SU-DHL-6 (cell line): ENCODE measurements around the gene ANO6.

Source experiments
- H2AFZ ChIP-seq: fragments of 200-600 bp; sonication (generic); 2 replicates; pipeline ENCODE4 v1.6.1; 2014; ENCODE audit warnings: low read depth, mild to moderate bottlenecking, moderate library complexity, mixed read lengths, antibody characterized with exemption, low read length; ENCODE audit not compliant: severe bottlenecking
- H3F3A ChIP-seq: fragments of 200-600 bp; shearing (Covaris generic); 2 replicates; pipeline ENCODE4 v1.6.0; 2016; ENCODE audit warnings: antibody characterized with exemption, mild to moderate bottlenecking; ENCODE audit not compliant: insufficient read depth
- H3K27ac ChIP-seq: fragments of 200-600 bp; sonication (generic); 2 replicates; pipeline ENCODE4 v1.5.1; 2016; ENCODE audit warnings: low read depth, mild to moderate bottlenecking, low read length, moderate library complexity, mixed read lengths
- H3K27me3 ChIP-seq: fragments of 200-600 bp; sonication (generic), shearing (Covaris generic); 2 replicates; pipeline ENCODE4 v1.6.0; 2014; ENCODE audit warnings: mild to moderate bottlenecking, low read length
- H3K36me3 ChIP-seq: fragments of 200-600 bp; sonication (generic); 2 replicates; pipeline ENCODE4 v1.6.1; 2014; ENCODE audit warnings: mild to moderate bottlenecking, low read length, mixed read lengths
- H3K4me2 ChIP-seq: fragments of 300-600, 200-600 bp; shearing (Covaris generic), sonication (generic); 2 replicates; pipeline ENCODE4 v1.6.0; 2014; ENCODE audit warnings: low read length, low read depth, mild to moderate bottlenecking; ENCODE audit not compliant: poor library complexity, severe bottlenecking
- H3K4me3 ChIP-seq: fragments of 200-600 bp; sonication (generic); 2 replicates; pipeline ENCODE4 v1.5.1; 2014; ENCODE audit warnings: antibody characterized with exemption, low read length, mild to moderate bottlenecking, mixed read lengths; ENCODE audit not compliant: insufficient read depth, poor library complexity, severe bottlenecking
- H3K79me2 ChIP-seq: fragments of 200-600 bp; sonication (generic); 2 replicates; pipeline ENCODE4 v1.6.1; 2014; ENCODE audit warnings: mild to moderate bottlenecking, low read length, moderate library complexity; ENCODE audit not compliant: insufficient read depth
- H3K9ac ChIP-seq: fragments of 200-600 bp; sonication (generic); 2 replicates; pipeline ENCODE4 v1.7.0; 2014; ENCODE audit warnings: mild to moderate bottlenecking, low read length
- H3K9me2 ChIP-seq: fragments of 200-600 bp; sonication (generic); replicated peaks from 2 replicates; pipeline ENCODE4 v1.6.1; 2014; ENCODE audit warnings: low read length; ENCODE audit not compliant: insufficient read depth
- H3K9me3 ChIP-seq: fragments of 200-600 bp; sonication (generic); 2 replicates; pipeline ENCODE4 v1.6.1; 2014; ENCODE audit warnings: low read length, mixed read lengths; ENCODE audit not compliant: insufficient read depth
- H4K20me1 ChIP-seq: fragments of 200-600 bp; sonication (generic); 2 replicates; pipeline ENCODE4 v1.6.1; 2014; ENCODE audit warnings: low read depth, mild to moderate bottlenecking, antibody characterized with exemption, low read length, moderate library complexity, mixed read lengths
- CTCF ChIP-seq: fragments of 200-600 bp; sonication (generic); IDR thresholded peaks from one replicate; pipeline ENCODE4 v1.5.1; 2017; ENCODE audit warnings: antibody characterized with exemption, mild to moderate bottlenecking, low read length, moderate library complexity; ENCODE audit not compliant: insufficient read depth, poor library complexity, severe bottlenecking
- EZH2phosphoT487 ChIP-seq: fragments of 200-600 bp; sonication (generic), shearing (Covaris generic); conservative IDR thresholded peaks from 2 replicates; pipeline ENCODE4 v1.6.1; 2018; ENCODE audit warnings: mild to moderate bottlenecking, antibody characterized with exemption, low read length, moderate library complexity, mixed read lengths

The ANO6 gene

GRCh38 chr12:45434094-45434493 is 218.2 kb downstream of the ANO6 start:
- Histone ChIP-seq H3K79me2 (no peaks in the 10 kb centered on the region), H3K36me3 (no peaks in the 10 kb centered on the region), H2AFZ (no peak overlapping the region), H3K4me3 (no peak overlapping the region), H3K27ac (no peak overlapping the region), H3K9ac (no peak overlapping the region), H3K4me2 (no peak overlapping the region), H3K9me2 (no peaks in the 10 kb centered on the region), H3F3A (no peaks in the 10 kb centered on the region), H4K20me1 (no peaks in the 10 kb centered on the region), H3K9me3 (no peaks in the 10 kb centered on the region), H3K27me3 (no peaks in the 10 kb centered on the region)
- no peak for TF ChIP-seq CTCF
- TF ChIP-seq EZH2phosphoT487 = no peak

DNA sequence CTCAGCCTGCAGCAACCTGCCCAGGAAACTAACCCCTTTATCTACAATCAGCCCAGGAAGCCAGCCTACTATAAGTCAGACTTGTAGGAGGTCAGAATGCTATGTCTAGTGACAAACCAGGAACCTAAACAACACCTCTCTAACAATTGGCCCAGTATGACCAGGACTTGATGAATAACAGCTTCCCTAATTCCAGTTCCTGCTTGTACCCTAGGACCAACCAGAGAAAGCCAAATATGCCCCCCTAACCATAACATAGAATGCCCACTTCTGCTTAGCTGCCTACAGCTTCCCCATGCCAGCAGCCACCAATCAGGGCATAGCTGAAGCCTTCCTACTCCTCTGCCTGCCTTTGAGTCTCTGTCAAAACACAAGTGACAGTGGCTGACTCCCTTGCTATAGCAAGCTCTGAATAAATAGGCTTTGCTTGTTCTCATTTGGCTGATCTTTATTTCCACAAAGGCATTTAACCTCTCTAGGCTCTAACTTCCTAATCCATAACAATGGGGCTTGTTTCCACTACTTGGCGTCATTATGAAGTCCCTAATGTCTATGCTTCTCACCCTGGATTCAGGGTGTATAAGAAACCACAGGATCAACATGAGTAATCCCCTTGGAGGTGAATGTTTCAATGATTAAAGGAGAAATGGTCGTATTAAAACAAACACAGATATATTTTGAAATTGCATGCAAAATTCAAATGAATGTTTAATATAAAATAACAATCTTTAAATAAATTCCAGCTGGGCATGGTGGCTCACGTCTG is 220.2 kb downstream of the ANO6 start:
- no peaks in the 10 kb centered on the region for H3K9me3 ChIP-seq
- no peaks in the 10 kb centered on the region for H4K20me1 ChIP-seq
- no peaks in the 10 kb centered on the region for H3F3A ChIP-seq
- no peak overlapping the region for H3K4me3 ChIP-seq
- no peaks in the 10 kb centered on the region for H3K79me2 ChIP-seq
- no peak overlapping the region for H3K27ac ChIP-seq
- H3K9me2 ChIP-seq = no peaks in the 10 kb centered on the region
- H3K36me3 ChIP-seq = no peaks in the 10 kb centered on the region
- H3K9ac ChIP-seq = no peak overlapping the region
- no peak overlapping the region for H2AFZ ChIP-seq
- TF ChIP-seq EZH2phosphoT487 (no peak), CTCF (no peak)
- no peaks in the 10 kb centered on the region for H3K27me3 ChIP-seq
- H3K4me2 ChIP-seq = no peak overlapping the region

DNA sequence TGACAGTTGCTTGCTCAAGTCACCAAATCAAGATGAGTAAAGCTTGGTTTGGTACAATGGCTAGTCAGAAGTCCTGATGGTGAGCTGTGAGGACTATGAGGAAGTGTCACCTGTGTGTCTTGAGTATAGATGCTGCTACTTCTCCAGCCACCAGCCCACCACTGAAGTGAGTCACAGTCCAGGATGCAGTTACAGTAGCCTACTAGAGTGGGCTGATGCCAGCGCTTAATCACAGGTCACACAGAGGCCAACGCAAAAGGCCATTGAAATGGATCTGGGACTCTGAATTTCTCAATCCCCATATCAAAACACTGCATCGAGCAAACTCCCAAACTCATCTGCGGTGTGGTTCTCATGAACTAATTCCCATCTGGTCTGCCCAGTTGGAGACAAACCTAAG is 223.1 kb downstream of the ANO6 start:
- Histone ChIP-seq H3K4me2 (no peak overlapping the region), H2AFZ (no peak overlapping the region), H3K79me2 (no peaks in the 10 kb centered on the region), H3K27me3 (no peaks in the 10 kb centered on the region), H3K27ac (no peak overlapping the region), H3K4me3 (no peak overlapping the region), H3F3A (no peaks in the 10 kb centered on the region), H3K9me2 (no peaks in the 10 kb centered on the region), H4K20me1 (no peaks in the 10 kb centered on the region), H3K36me3 (no peaks in the 10 kb centered on the region), H3K9ac (no peak overlapping the region), H3K9me3 (no peaks in the 10 kb centered on the region)
- TF ChIP-seq EZH2phosphoT487 = no peak
- no peak for TF ChIP-seq CTCF
